Neural cell (in vitro differentiated cells): Measurements from ENCODE around the gene SNRNP70. TPM values are rescaled to one million over a fixed set of nuclear protein-coding genes. Genes with fewer than 3 reads are reported as not detected.

ENCODE experiments used
- H2AFZ ChIP-seq: fragments of 200-600, 300-800 bp; sonication (generic), shearing (Covaris generic); 2 replicates; pipeline ENCODE4 v1.6.0; 2014; ENCODE audit warnings: low read depth, mild to moderate bottlenecking, antibody characterized with exemption, low read length, moderate library complexity
- H3F3A ChIP-seq: fragments of 200-600 bp; shearing (Covaris generic); 2 replicates; pipeline ENCODE4 v1.6.1; 2016; ENCODE audit warnings: mild to moderate bottlenecking, moderate library complexity, mixed read lengths, antibody characterized with exemption, low read length; ENCODE audit not compliant: insufficient read depth, poor library complexity, severe bottlenecking
- H3K27ac ChIP-seq: fragments of 200-600, 300-800 bp; sonication (generic), shearing (Covaris generic); 2 replicates; pipeline ENCODE4 v1.5.1; 2014; ENCODE audit warnings: mild to moderate bottlenecking, low read length, moderate library complexity
- H3K27me3 ChIP-seq: fragments of 300-800, 200-600 bp; sonication (generic), shearing (Covaris generic); 2 replicates; pipeline ENCODE4 v1.6.0; 2014; ENCODE audit warnings: mild to moderate bottlenecking, low read depth, low read length, moderate library complexity; ENCODE audit not compliant: insufficient read depth
- H3K36me3 ChIP-seq: fragments of 300-800, 200-600 bp; sonication (generic), shearing (Covaris generic); 2 replicates; pipeline ENCODE4 v1.5.1; 2014; ENCODE audit warnings: mild to moderate bottlenecking, antibody characterized with exemption, low read length, moderate library complexity; ENCODE audit not compliant: insufficient read depth
- H3K4me2 ChIP-seq: fragments of 300-800, 200-600 bp; sonication (generic), shearing (Covaris generic); 2 replicates; pipeline ENCODE4 v1.6.0; 2014; ENCODE audit warnings: mild to moderate bottlenecking, low read length
- H3K4me3 ChIP-seq: fragments of 300-800, 200-600 bp; sonication (generic), shearing (Covaris generic); 2 replicates; pipeline ENCODE4 v1.5.1; 2014; ENCODE audit warnings: mild to moderate bottlenecking, low read length, moderate library complexity
- H3K79me2 ChIP-seq: fragments of 200-600 bp; shearing (Covaris generic); replicated peaks from 2 replicates; pipeline ENCODE4 v1.6.0; 2014; ENCODE audit warnings: mild to moderate bottlenecking, low read length, moderate library complexity; ENCODE audit not compliant: insufficient read depth
- H3K9ac ChIP-seq: fragments of 300-800, 200-600 bp; sonication (generic), shearing (Covaris generic); 2 replicates; pipeline ENCODE4 v1.6.1; 2016; ENCODE audit warnings: mild to moderate bottlenecking, low read length, mixed read lengths
- H3K9me2 ChIP-seq: fragments of 200-600 bp; shearing (Covaris generic); 2 replicates; pipeline ENCODE4 v1.6.1; 2016; ENCODE audit warnings: mild to moderate bottlenecking, low read length, mixed read lengths; ENCODE audit not compliant: insufficient read depth
- H3K9me3 ChIP-seq: fragments of 200-600, 300-800 bp; sonication (generic), shearing (Covaris generic); 2 replicates; pipeline ENCODE4 v1.6.1; 2016; ENCODE audit warnings: mild to moderate bottlenecking, mixed run types, low read length, moderate library complexity, mixed read lengths
- H4K20me1 ChIP-seq: fragments of 200-600 bp; shearing (Covaris generic); 2 replicates; pipeline ENCODE4 v1.6.1; 2016; ENCODE audit warnings: mild to moderate bottlenecking, mixed run types; ENCODE audit not compliant: insufficient read depth
- EP300 ChIP-seq: fragments of 450-650 bp; conservative IDR thresholded peaks from 2 replicates; pipeline ENCODE4 v1.6.1; 2014; ENCODE audit warnings: antibody characterized with exemption, mild to moderate bottlenecking, moderate library complexity; ENCODE audit not compliant: poor library complexity, severe bottlenecking
- EZH2 ChIP-seq: fragments of 200-600, 300-800 bp; shearing (Covaris generic), sonication (generic); IDR thresholded peaks from 2 replicates; pipeline ENCODE4 v1.6.1; 2014; ENCODE audit warnings: antibody characterized with exemption, low read length, borderline replicate concordance, mild to moderate bottlenecking; ENCODE audit not compliant: insufficient read depth, poor library complexity, severe bottlenecking
- MXI1 ChIP-seq: fragments of 450-650 bp; conservative IDR thresholded peaks from 2 replicates; pipeline ENCODE4 v1.6.1; 2014; ENCODE audit warnings: antibody characterized with exemption, mild to moderate bottlenecking; ENCODE audit not compliant: poor library complexity, severe bottlenecking
- POLR2AphosphoS5 ChIP-seq: IDR thresholded peaks from 2 replicates; pipeline ENCODE4 v1.6.1; 2012
- RAD21 ChIP-seq: fragments of 450-650 bp; conservative IDR thresholded peaks from 2 replicates; pipeline ENCODE4 v1.6.1; 2014; ENCODE audit warnings: antibody characterized with exemption, mild to moderate bottlenecking, moderate library complexity
- SMC3 ChIP-seq: fragments of 450-650 bp; conservative IDR thresholded peaks from 2 replicates; pipeline ENCODE4 v1.6.1; 2014; ENCODE audit warnings: antibody characterized with exemption, mild to moderate bottlenecking, moderate library complexity; ENCODE audit not compliant: poor library complexity
- TAF1 ChIP-seq: IDR thresholded peaks from 2 replicates; pipeline ENCODE4 v1.6.1; 2012; ENCODE audit warnings: low read depth
- polyA plus RNA-seq: library from polyadenylated mRNA; depleted of rRNA; stranded (reverse); fragments of >200 nt; gene quantifications from 2 replicates; pipeline ENCODE4 v1.2.3, GENCODE V29; 2014
- TF ChIP-seq, protein P1 (sequence below): IDR thresholded peaks from 2 replicates; pipeline ENCODE4 v1.6.1; 2012; ENCODE audit warnings: borderline replicate concordance
- TF ChIP-seq, protein P2 (sequence below): fragments of 450-650 bp; IDR thresholded peaks from 2 replicates; pipeline ENCODE4 v1.5.1; 2014; ENCODE audit warnings: antibody characterized with exemption, mild to moderate bottlenecking, moderate library complexity; ENCODE audit not compliant: poor library complexity, severe bottlenecking

The SNRNP70 gene
- polyA plus RNA-seq, 1 donor from 2014 or later: 721 TPM

DNA sequence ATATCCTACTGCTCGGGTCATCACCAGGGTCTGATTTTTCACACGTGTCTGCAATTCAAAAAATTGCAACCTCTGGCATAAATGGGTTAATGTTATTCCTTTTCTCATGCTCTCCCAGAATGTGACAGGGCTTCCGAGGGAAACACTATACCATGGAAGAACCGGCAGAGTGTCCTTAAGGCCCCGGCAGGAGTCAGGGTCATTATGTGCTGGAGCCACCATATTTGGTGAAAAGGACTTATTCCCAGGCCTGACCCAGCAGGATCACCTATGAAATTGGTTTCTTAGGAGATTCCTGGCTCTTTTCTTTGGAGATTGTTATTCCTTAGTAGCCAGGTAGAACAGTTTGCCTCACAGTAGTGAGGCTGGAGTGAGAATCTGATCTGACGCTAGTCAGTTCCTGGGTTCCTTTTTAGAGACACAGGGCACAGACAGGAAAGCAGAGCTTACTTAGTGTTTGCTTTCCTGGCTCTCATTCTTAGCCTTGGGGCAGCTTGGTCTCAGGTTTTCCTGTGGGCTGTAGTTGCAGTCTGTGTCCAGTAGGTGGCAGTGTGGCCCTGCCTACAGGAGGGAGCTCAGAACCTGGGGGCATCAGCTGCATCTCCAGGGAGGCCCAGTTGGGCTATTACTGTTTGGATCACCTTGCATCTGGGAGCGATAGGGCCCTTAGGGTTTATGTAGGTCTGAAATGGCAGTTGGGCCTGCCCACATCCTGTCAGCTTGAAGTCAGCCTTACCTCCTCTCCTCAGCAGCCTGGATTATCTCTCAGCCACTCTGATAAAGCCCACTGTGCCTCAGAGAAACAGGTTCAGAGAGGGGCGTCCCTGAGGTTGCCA, 12.4 kb downstream of the SNRNP70 start:
- Histone ChIP-seq H4K20me1 (peaks cover 4% of the 10 kb centered on the region), H3K9ac (no peak overlapping the region), H3K36me3 (no peaks in the 10 kb centered on the region), H3K79me2 (no peaks in the 10 kb centered on the region), H3K4me2 (no peak overlapping the region), H2AFZ (no peak overlapping the region), H3K27me3 (no peaks in the 10 kb centered on the region), H3K4me3 (no peak overlapping the region), H3K9me2 (no peaks in the 10 kb centered on the region), H3F3A (no peaks in the 10 kb centered on the region), H3K27ac (no peak overlapping the region), H3K9me3 (no peaks in the 10 kb centered on the region)
- TF ChIP-seq SMC3 (peak; percentile 79), RAD21 (peak; percentile 86), POLR2AphosphoS5 (no peak), MXI1 (no peak), EP300 (no peak), EZH2 (no peak), TAF1 (no peak)
- TF ChIP-seq, protein P1, sequence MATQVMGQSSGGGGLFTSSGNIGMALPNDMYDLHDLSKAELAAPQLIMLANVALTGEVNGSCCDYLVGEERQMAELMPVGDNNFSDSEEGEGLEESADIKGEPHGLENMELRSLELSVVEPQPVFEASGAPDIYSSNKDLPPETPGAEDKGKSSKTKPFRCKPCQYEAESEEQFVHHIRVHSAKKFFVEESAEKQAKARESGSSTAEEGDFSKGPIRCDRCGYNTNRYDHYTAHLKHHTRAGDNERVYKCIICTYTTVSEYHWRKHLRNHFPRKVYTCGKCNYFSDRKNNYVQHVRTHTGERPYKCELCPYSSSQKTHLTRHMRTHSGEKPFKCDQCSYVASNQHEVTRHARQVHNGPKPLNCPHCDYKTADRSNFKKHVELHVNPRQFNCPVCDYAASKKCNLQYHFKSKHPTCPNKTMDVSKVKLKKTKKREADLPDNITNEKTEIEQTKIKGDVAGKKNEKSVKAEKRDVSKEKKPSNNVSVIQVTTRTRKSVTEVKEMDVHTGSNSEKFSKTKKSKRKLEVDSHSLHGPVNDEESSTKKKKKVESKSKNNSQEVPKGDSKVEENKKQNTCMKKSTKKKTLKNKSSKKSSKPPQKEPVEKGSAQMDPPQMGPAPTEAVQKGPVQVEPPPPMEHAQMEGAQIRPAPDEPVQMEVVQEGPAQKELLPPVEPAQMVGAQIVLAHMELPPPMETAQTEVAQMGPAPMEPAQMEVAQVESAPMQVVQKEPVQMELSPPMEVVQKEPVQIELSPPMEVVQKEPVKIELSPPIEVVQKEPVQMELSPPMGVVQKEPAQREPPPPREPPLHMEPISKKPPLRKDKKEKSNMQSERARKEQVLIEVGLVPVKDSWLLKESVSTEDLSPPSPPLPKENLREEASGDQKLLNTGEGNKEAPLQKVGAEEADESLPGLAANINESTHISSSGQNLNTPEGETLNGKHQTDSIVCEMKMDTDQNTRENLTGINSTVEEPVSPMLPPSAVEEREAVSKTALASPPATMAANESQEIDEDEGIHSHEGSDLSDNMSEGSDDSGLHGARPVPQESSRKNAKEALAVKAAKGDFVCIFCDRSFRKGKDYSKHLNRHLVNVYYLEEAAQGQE: no peak
- TF ChIP-seq, protein P2, sequence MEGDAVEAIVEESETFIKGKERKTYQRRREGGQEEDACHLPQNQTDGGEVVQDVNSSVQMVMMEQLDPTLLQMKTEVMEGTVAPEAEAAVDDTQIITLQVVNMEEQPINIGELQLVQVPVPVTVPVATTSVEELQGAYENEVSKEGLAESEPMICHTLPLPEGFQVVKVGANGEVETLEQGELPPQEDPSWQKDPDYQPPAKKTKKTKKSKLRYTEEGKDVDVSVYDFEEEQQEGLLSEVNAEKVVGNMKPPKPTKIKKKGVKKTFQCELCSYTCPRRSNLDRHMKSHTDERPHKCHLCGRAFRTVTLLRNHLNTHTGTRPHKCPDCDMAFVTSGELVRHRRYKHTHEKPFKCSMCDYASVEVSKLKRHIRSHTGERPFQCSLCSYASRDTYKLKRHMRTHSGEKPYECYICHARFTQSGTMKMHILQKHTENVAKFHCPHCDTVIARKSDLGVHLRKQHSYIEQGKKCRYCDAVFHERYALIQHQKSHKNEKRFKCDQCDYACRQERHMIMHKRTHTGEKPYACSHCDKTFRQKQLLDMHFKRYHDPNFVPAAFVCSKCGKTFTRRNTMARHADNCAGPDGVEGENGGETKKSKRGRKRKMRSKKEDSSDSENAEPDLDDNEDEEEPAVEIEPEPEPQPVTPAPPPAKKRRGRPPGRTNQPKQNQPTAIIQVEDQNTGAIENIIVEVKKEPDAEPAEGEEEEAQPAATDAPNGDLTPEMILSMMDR: peak; percentile 96

DNA sequence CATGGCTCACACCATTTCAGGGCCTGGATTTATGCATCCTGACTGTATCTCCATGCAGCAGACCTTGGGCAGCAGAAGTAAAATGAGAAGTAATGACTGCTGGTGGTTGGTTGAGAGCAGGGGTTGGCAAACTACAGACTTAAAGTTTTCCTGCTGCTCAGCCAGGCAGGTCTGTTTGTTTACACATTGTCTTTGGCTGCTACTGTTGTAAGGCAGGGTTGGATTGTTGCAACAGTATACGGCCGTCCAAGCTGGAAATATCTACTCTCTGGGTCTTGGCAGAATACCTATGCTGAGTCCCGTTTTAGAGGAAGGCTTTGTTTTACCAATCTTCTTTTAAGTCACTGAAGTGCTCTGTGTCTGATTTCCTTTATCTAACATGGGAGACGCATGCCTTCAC, 13.5 kb downstream of the SNRNP70 start:
- no peak overlapping the region for H3K4me2 ChIP-seq
- H4K20me1 ChIP-seq: peaks cover 4% of the 10 kb centered on the region
- no peaks in the 10 kb centered on the region for H3K36me3 ChIP-seq
- no peak for TF ChIP-seq EZH2
- TF ChIP-seq, protein P1: no peak
- no peak for TF ChIP-seq TAF1
- no peak for TF ChIP-seq MXI1
- no peak for TF ChIP-seq SMC3
- TF ChIP-seq EP300: no peak
- no peak overlapping the region for H3K27ac ChIP-seq
- H3K9me2 ChIP-seq: no peaks in the 10 kb centered on the region
- H3K79me2 ChIP-seq: no peaks in the 10 kb centered on the region
- no peaks in the 10 kb centered on the region for H3K27me3 ChIP-seq
- H3K9me3 ChIP-seq: no peaks in the 10 kb centered on the region
- H3F3A ChIP-seq: no peaks in the 10 kb centered on the region
- no peak overlapping the region for H3K9ac ChIP-seq
- H3K4me3 ChIP-seq: no peak overlapping the region
- H2AFZ ChIP-seq: no peak overlapping the region
